ENCODE data around the gene COASY.

- TF ChIP-seq, protein P1, sequence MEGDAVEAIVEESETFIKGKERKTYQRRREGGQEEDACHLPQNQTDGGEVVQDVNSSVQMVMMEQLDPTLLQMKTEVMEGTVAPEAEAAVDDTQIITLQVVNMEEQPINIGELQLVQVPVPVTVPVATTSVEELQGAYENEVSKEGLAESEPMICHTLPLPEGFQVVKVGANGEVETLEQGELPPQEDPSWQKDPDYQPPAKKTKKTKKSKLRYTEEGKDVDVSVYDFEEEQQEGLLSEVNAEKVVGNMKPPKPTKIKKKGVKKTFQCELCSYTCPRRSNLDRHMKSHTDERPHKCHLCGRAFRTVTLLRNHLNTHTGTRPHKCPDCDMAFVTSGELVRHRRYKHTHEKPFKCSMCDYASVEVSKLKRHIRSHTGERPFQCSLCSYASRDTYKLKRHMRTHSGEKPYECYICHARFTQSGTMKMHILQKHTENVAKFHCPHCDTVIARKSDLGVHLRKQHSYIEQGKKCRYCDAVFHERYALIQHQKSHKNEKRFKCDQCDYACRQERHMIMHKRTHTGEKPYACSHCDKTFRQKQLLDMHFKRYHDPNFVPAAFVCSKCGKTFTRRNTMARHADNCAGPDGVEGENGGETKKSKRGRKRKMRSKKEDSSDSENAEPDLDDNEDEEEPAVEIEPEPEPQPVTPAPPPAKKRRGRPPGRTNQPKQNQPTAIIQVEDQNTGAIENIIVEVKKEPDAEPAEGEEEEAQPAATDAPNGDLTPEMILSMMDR (IDR thresholded peaks at IDR 0.05): no peak
- no peak for TF ChIP-seq POLR2A (IDR thresholded peaks at IDR 0.05)
Observed at GRCh38 chr17:42568341-42569111, 6.6 kb downstream of the COASY start.
